GM19035 (cell line): ENCODE results near the gene ZSWIM6.

Experiments used
- ATAC-seq: cut with Tn5 transposase; IDR thresholded peaks from one replicate; pipeline ENCODE4 v1.9.1; 2021; ENCODE audit not compliant: unreplicated experiment

The ZSWIM6 gene

GRCh38 chr5:61586096-61587084 lies 254.3 kb downstream of the ZSWIM6 start:
- ATAC-seq = no peak

GRCh38 chr5:61587125-61587524 lies 255.1 kb downstream of the ZSWIM6 start:
- ATAC-seq = no peak

- ATAC-seq = no peak
Observed at GRCh38 chr5:61588216-61588615, 256.2 kb downstream of the ZSWIM6 start.

GRCh38 chr5:61589946-61590345 lies 257.9 kb downstream of the ZSWIM6 start:
- no peak for ATAC-seq

GRCh38 chr5:61590473-61590872 lies 258.4 kb downstream of the ZSWIM6 start:
- ATAC-seq = no peak

- no peak for ATAC-seq
Observed at GRCh38 chr5:61591859-61592258, 259.8 kb downstream of the ZSWIM6 start.

- ATAC-seq = no peak
Observed at GRCh38 chr5:61595426-61595825, 263.4 kb downstream of the ZSWIM6 start.
